Fibroblast of villous mesenchyme (primary cell): Measurements from ENCODE around the gene SS18L1. TPM values are rescaled to one million over a fixed set of nuclear protein-coding genes. Genes with fewer than 3 reads are reported as not detected.

Experiments
- DNase-seq: peaks from one replicate; pipeline ENCODE4 v3.0.0-alpha.2; 2010; ENCODE audit warnings: low read depth
- H3K4me3 ChIP-seq: 2 replicates; pipeline ENCODE4 v1.5.1; 2011; ENCODE audit warnings: low read depth, mild to moderate bottlenecking, low read length
- CTCF ChIP-seq: IDR thresholded peaks from 2 replicates; pipeline ENCODE4 v1.5.1; 2012; ENCODE audit warnings: low read depth, mild to moderate bottlenecking, low read length; ENCODE audit not compliant: insufficient read depth
- total RNA-seq: library from RNA; depleted of rRNA; stranded (reverse); fragments of >200 nt; gene quantifications from 2 replicates; pipeline ENCODE4 v1.2.3, GENCODE V29; 2012

The SS18L1 gene
- total RNA-seq, 1 donor = 14.2 TPM

- peak; percentile 76 for TF ChIP-seq CTCF
- no peak overlapping the region for H3K4me3 ChIP-seq
- DNase-seq = peak; percentile 50
Measured at GRCh38 chr20:62156592-62157386, 13.2 kb downstream of the SS18L1 start.

GRCh38 chr20:62157387-62158087, 14.0 kb downstream of the SS18L1 start:
- H3K4me3 ChIP-seq = no peak overlapping the region
- no peak for DNase-seq
- TF ChIP-seq CTCF = no peak

GRCh38 chr20:62158088-62158400, 14.5 kb downstream of the SS18L1 start:
- no peak for TF ChIP-seq CTCF
- DNase-seq = no peak
- H3K4me3 ChIP-seq = no peak overlapping the region

- TF ChIP-seq CTCF = no peak
- no peak for DNase-seq
Measured at GRCh38 chr20:62158541-62158940, 15.0 kb downstream of the SS18L1 start.

GRCh38 chr20:62159052-62159451, 15.5 kb downstream of the SS18L1 start:
- no peak for DNase-seq
- no peak for TF ChIP-seq CTCF
- no peak overlapping the region for H3K4me3 ChIP-seq

More at GRCh38 chr20:62158541-62158940, 15.0 kb downstream of the SS18L1 start:
- H3K4me3 ChIP-seq = no peak overlapping the region

- H3K4me3 ChIP-seq = no peak overlapping the region
- TF ChIP-seq CTCF = no peak
- no peak for DNase-seq
Measured at GRCh38 chr20:62159839-62160238, 16.3 kb downstream of the SS18L1 start.
